Measurements from ENCODE around the gene RNF141.

The RNF141 gene

GRCh38 chr11:10561947-10562346, 21.0 kb upstream of the RNF141 start:
- no peak for FAIRE-seq
- no peak for DNase-seq (ENCODE audit: insufficient read length, low spot score)

GRCh38 chr11:10561043-10561818, 20.2 kb upstream of the RNF141 start:
- FAIRE-seq (no peak), DNase-seq (ENCODE audit: insufficient read length, low spot score) (no peak)

DNA sequence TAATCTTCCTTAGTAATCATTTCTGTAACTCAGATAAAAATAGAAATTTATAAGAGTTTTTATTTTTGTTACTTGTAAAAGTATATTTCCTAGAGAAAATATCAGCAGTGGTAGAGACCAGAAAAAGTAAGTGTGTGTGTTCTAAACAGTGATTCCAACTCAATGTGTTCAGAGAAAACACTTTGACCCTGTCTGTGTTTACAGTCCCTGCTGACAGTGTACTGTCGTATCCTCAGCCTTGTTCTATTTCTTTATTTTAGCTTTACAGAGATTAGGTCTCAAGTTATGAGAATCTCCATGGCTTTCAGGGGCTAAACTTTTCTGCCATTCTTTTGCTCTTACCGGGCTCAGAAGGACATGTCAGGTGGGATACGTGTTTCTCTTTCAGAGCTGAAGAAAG, 17.3 kb upstream of the RNF141 start:
- DNase-seq (ENCODE audit: insufficient read length, low spot score) (no peak), FAIRE-seq (no peak)

GRCh38 chr11:10556590-10556989, 15.6 kb upstream of the RNF141 start:
- DNase-seq (ENCODE audit: insufficient read length, low spot score) = no peak
- FAIRE-seq = no peak

GRCh38 chr11:10551845-10552352, 10.9 kb upstream of the RNF141 start:
- FAIRE-seq (no peak), DNase-seq (ENCODE audit: insufficient read length, low spot score) (no peak)

- FAIRE-seq = no peak
These were observed 10.3 kb upstream of the RNF141 start for GRCh38 chr11:10551290-10551592.

GRCh38 chr11:10550503-10551289, 9.7 kb upstream of the RNF141 start:
- FAIRE-seq = no peak

More at GRCh38 chr11:10551290-10551592, 10.3 kb upstream of the RNF141 start:
- no peak for DNase-seq (ENCODE audit: insufficient read length, low spot score)

DNA sequence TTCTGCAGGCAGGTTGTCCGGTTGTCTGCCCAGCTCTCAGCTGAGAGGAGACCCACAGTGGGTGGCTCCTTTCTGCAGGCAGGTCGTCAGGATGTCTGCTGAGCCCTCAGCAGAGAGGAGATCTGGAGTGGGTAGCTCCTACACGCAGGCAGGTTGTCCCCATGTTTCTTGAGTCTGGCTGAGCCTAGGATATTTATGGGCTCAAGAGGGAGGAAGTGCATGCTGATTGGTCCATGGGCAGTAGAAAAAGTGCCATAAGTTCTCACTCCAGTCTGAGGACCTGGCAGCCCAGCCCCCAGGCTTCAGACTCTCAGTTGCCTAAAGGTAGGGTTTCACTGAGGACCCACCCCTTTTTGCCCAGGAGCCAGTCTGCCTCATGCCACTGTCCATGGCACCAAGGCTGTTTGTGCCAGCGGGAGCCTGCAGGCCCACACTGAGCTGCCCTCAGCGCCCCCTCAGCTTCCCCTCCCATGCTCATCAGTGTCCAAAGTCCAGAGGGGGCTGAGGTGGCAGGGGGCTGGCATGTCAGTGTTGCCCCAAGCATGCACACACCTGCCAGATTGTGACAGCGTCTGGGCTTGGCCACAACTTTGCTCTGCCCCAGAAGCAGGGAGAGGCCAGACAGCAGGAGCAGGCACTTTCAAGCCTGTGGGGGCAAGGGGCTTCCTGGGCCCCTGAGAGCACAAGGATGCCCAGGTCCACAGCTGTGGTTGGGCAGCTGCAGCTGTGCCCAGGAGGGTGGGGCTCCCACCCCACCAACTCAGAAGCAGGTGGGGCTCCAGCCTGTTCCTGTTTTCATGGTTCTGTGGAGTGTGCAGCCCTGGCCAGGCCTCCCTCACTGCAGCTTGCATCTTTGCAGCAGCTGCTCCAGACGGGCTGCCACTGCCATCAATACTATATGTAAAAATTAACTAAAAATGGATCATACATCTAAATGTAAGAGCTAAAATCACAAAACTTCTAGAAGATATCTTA, 3.8 kb upstream of the RNF141 start:
- DNase-seq (ENCODE audit: insufficient read length, low spot score) (no peak), FAIRE-seq (no peak)

More at GRCh38 chr11:10550503-10551289, 9.7 kb upstream of the RNF141 start:
- no peak for DNase-seq (ENCODE audit: insufficient read length, low spot score)

- DNase-seq (ENCODE audit: insufficient read length, low spot score) (no peak), FAIRE-seq (no peak)
These were observed 2.8 kb upstream of the RNF141 start for GRCh38 chr11:10543782-10544181.

- no peak for FAIRE-seq
These were observed 1.8 kb upstream of the RNF141 start for GRCh38 chr11:10542776-10543175.

GRCh38 chr11:10541561-10541930, 559 bp upstream of the RNF141 start:
- no peak for DNase-seq (ENCODE audit: insufficient read length, low spot score)
- FAIRE-seq = no peak

More at GRCh38 chr11:10542776-10543175, 1.8 kb upstream of the RNF141 start:
- DNase-seq (ENCODE audit: insufficient read length, low spot score) = no peak

DNA sequence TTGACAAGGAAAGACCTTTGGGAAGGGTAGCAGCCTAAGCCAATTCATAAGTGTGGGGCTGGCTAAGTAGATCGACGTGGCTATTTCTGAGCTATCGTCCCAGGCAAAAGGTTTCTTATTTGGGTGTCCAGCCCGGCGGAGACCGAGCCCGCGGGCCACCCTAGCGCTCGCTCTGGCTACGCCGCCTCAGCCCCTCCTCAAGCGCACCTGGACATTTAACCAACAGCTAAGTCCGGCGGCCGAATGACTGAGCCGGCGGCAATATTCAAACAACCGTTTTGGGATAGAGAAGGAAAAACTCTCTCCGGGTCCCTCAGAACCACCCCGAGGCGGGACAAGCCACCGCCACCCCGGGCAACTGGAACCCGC, 457 bp downstream of the RNF141 start:
- FAIRE-seq = peak; percentile 59
- no peak for DNase-seq (ENCODE audit: insufficient read length, low spot score)

DNA sequence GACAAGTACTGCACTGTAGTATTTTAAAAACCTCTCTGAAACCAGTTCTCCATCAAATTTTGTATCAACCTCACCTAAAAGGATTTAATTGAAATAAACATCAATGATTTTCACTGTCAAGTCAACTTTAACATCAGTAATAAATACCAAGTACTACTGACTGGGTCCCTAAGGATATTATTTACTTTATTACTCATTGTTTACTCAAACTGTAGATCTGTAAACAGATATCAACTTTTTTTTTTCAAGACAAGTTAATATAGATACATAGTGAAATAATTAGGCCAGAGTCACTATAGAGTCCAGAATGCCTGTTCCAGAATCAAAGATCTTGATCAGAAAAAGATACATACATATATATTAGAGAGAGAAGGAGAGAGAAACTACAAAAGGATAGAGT, 1.6 kb downstream of the RNF141 start:
- no peak for FAIRE-seq
- DNase-seq (ENCODE audit: insufficient read length, low spot score) = no peak

- DNase-seq (ENCODE audit: insufficient read length, low spot score) = no peak
These were observed 2.1 kb downstream of the RNF141 start for GRCh38 chr11:10538924-10539323.

GRCh38 chr11:10537600-10537999, 3.4 kb downstream of the RNF141 start:
- FAIRE-seq = no peak

More at GRCh38 chr11:10538924-10539323, 2.1 kb downstream of the RNF141 start:
- FAIRE-seq = no peak

DNA sequence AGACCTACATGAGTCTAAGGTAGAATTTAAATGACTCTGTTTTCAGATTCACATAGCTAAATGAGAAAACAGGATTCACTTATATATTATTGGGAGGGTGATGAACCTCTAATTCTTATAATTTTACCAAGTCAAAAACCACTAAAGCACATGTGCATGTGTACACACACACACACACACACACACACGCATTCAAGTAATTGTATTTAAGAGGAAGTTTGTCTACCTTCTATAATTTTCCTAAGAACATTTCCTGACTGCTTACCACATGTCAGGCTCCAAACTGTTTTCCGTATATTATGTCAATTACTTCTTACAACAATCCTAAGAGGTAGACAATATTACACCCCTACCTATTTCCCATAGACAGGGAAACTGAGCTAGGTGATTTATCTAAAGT, 6.7 kb downstream of the RNF141 start:
- FAIRE-seq = no peak
- DNase-seq (ENCODE audit: insufficient read length, low spot score) = no peak

More at GRCh38 chr11:10537600-10537999, 3.4 kb downstream of the RNF141 start:
- no peak for DNase-seq (ENCODE audit: insufficient read length, low spot score)

DNA sequence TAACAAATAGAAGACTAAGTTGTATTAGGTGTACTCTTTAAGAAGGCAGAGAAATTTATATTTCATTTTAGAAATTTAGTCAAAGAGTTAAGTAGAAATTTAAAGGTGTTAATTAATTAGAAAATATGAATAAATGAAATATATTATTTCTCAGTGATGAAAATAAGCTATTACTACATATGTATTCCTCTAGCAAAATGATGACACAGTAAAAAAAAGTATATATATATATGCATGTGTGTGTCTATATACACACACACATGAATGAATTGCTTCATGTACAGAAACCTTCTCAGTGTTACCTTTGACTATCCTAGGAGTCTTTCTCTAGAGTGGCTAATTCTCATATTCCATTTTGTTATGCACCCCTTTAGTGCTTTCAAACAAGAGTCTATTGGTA, 7.7 kb downstream of the RNF141 start:
- DNase-seq (ENCODE audit: insufficient read length, low spot score) (no peak), FAIRE-seq (no peak)

DNA sequence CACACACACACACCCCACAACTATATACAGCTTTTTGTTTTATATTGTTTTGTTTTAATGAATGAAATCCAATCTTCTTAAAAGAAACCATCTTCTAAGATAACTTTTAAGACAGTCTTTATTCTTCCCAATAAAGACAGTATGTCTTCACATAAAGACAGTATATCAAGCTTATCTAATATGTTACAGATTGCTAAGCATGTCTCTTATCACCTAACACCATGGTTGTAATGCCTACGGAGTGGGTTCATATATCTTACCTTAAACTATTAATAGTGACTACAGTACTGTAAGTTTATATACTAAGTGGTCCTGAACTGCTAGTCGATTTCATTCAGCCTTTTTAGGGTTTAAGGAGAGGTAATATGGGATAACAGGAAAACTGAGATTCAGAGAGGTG, 8.5 kb downstream of the RNF141 start:
- FAIRE-seq = no peak
- no peak for DNase-seq (ENCODE audit: insufficient read length, low spot score)

GRCh38 chr11:10529279-10529678, 11.7 kb downstream of the RNF141 start:
- DNase-seq (ENCODE audit: insufficient read length, low spot score) (no peak), FAIRE-seq (no peak)

DNA sequence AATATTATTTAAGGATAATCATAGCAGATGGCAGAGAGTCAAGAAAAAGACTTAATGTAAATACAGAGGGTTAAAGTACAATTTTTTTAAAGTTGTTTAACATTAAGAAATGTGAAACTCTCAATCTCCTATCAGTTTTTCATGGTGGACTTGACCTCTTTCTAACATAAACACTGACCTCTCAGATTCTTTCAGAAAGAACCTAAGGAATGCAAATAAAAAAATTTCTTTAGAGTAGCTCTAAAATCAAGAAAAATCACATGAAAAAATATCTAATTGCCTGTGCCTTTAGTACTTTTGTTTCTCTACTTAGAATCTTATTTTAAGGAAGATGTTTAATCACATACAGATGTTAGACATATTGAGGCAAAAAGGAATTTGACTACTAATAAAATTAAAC, 12.9 kb downstream of the RNF141 start:
- FAIRE-seq = no peak
- DNase-seq (ENCODE audit: insufficient read length, low spot score) = no peak

Measured in GM19239 (cell line).